HEK293 (cell line): ENCODE results near the gene PRPF8.

Source experiments
- KLF16 ChIP-seq: fragments of 450-650 bp; formaldehyde crosslinking; IDR thresholded peaks from 2 replicates; pipeline ENCODE4 v1.5.1; 2017; ENCODE audit warnings: missing biosample characterization, missing genetic modification characterization
- YY1 ChIP-seq: fragments of 450-650 bp; formaldehyde crosslinking; IDR thresholded peaks from 2 replicates; pipeline ENCODE4 v1.5.1; 2018; ENCODE audit warnings: missing biosample characterization, missing genetic modification characterization
- ZFP41 ChIP-seq: fragments of 450-650 bp; formaldehyde crosslinking; IDR thresholded peaks from 2 replicates; pipeline ENCODE4 v1.5.1; 2016; ENCODE audit warnings: missing biosample characterization, missing genetic modification characterization, borderline replicate concordance
- ZNF423 ChIP-seq: fragments of 450-650 bp; formaldehyde crosslinking; IDR thresholded peaks from 2 replicates; pipeline ENCODE4 v1.5.1; 2016; ENCODE audit warnings: missing biosample characterization, missing genetic modification characterization
- ZNF561 ChIP-seq: fragments of 450-650 bp; IDR thresholded peaks from 2 replicates; pipeline ENCODE4 v1.5.1; 2018; ENCODE audit warnings: missing biosample characterization, missing genetic modification characterization, borderline replicate concordance
- ZNF626 ChIP-seq: fragments of 450-650 bp; sonication (Bioruptor Pico); formaldehyde crosslinking; IDR thresholded peaks from 2 replicates; pipeline ENCODE4 v1.5.1; 2018; ENCODE audit warnings: missing biosample characterization, missing genetic modification characterization, inconsistent platforms
- ZNF791 ChIP-seq: fragments of 450-650 bp; formaldehyde crosslinking; IDR thresholded peaks from 2 replicates; pipeline ENCODE4 v1.5.1; 2016; ENCODE audit warnings: missing biosample characterization, missing genetic modification characterization
- TF ChIP-seq, protein P1 (sequence below): fragments of 450-650 bp; formaldehyde crosslinking; IDR thresholded peaks from 2 replicates; pipeline ENCODE4 v1.5.1; 2016; ENCODE audit warnings: missing biosample characterization, missing genetic modification characterization
- TF ChIP-seq, protein P2 (sequence below): fragments of 450-650 bp; formaldehyde crosslinking; IDR thresholded peaks from 2 replicates; pipeline ENCODE4 v1.5.1; 2016; ENCODE audit warnings: missing biosample characterization, missing genetic modification characterization, borderline replicate concordance
- TF ChIP-seq, protein P3 (sequence below): fragments of 450-650 bp; formaldehyde crosslinking; IDR thresholded peaks from 2 replicates; pipeline ENCODE4 v1.5.1; 2016; ENCODE audit warnings: missing biosample characterization, missing genetic modification characterization
- TF ChIP-seq, protein P4 (sequence below): fragments of 450-650 bp; formaldehyde crosslinking; IDR thresholded peaks from 2 replicates; pipeline ENCODE4 v1.5.1; 2016; ENCODE audit warnings: missing biosample characterization, missing genetic modification characterization, borderline replicate concordance
- TF ChIP-seq, protein P5 (sequence below): fragments of 450-650 bp; formaldehyde crosslinking; IDR thresholded peaks from 2 replicates; pipeline ENCODE4; 2016; ENCODE audit warnings: missing biosample characterization, missing genetic modification characterization

DNA sequence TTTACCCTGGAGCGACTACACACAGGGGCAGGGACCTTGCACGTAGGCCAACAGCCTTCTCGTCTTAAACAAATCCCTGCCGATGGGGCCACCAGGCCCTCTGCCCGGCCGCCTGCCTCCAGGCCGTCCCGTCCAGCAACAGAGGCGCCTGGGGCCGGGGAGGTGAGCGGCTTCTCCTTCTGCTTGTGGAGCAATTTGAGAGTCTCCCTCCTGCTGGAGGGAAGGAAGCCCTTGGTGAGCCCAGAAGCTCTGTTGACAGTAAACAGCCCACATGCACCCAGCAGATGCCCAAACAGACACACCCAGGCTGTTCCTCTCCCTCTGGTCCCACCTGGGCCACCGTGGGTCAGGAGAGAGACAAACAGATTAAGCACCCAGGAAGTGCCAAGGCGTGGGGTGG lies 64.2 kb downstream of the PRPF8 start:
- TF ChIP-seq, protein P1, sequence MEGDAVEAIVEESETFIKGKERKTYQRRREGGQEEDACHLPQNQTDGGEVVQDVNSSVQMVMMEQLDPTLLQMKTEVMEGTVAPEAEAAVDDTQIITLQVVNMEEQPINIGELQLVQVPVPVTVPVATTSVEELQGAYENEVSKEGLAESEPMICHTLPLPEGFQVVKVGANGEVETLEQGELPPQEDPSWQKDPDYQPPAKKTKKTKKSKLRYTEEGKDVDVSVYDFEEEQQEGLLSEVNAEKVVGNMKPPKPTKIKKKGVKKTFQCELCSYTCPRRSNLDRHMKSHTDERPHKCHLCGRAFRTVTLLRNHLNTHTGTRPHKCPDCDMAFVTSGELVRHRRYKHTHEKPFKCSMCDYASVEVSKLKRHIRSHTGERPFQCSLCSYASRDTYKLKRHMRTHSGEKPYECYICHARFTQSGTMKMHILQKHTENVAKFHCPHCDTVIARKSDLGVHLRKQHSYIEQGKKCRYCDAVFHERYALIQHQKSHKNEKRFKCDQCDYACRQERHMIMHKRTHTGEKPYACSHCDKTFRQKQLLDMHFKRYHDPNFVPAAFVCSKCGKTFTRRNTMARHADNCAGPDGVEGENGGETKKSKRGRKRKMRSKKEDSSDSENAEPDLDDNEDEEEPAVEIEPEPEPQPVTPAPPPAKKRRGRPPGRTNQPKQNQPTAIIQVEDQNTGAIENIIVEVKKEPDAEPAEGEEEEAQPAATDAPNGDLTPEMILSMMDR (tag by site-specific recombination) = no peak
- TF ChIP-seq KLF16 (tag by site-specific recombination) (no peak), ZNF791 (no peak), ZNF423 (no peak), ZNF626 (tag by site-specific recombination) (no peak), YY1 (tag by site-specific recombination) (no peak), ZFP41 (tag by site-specific recombination) (no peak), ZNF561 (tag by site-specific recombination) (no peak)
- TF ChIP-seq, protein P2, sequence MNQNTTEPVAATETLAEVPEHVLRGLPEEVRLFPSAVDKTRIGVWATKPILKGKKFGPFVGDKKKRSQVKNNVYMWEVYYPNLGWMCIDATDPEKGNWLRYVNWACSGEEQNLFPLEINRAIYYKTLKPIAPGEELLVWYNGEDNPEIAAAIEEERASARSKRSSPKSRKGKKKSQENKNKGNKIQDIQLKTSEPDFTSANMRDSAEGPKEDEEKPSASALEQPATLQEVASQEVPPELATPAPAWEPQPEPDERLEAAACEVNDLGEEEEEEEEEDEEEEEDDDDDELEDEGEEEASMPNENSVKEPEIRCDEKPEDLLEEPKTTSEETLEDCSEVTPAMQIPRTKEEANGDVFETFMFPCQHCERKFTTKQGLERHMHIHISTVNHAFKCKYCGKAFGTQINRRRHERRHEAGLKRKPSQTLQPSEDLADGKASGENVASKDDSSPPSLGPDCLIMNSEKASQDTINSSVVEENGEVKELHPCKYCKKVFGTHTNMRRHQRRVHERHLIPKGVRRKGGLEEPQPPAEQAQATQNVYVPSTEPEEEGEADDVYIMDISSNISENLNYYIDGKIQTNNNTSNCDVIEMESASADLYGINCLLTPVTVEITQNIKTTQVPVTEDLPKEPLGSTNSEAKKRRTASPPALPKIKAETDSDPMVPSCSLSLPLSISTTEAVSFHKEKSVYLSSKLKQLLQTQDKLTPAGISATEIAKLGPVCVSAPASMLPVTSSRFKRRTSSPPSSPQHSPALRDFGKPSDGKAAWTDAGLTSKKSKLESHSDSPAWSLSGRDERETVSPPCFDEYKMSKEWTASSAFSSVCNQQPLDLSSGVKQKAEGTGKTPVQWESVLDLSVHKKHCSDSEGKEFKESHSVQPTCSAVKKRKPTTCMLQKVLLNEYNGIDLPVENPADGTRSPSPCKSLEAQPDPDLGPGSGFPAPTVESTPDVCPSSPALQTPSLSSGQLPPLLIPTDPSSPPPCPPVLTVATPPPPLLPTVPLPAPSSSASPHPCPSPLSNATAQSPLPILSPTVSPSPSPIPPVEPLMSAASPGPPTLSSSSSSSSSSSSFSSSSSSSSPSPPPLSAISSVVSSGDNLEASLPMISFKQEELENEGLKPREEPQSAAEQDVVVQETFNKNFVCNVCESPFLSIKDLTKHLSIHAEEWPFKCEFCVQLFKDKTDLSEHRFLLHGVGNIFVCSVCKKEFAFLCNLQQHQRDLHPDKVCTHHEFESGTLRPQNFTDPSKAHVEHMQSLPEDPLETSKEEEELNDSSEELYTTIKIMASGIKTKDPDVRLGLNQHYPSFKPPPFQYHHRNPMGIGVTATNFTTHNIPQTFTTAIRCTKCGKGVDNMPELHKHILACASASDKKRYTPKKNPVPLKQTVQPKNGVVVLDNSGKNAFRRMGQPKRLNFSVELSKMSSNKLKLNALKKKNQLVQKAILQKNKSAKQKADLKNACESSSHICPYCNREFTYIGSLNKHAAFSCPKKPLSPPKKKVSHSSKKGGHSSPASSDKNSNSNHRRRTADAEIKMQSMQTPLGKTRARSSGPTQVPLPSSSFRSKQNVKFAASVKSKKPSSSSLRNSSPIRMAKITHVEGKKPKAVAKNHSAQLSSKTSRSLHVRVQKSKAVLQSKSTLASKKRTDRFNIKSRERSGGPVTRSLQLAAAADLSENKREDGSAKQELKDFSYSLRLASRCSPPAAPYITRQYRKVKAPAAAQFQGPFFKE (tag by site-specific recombination) = no peak
- TF ChIP-seq, protein P3, sequence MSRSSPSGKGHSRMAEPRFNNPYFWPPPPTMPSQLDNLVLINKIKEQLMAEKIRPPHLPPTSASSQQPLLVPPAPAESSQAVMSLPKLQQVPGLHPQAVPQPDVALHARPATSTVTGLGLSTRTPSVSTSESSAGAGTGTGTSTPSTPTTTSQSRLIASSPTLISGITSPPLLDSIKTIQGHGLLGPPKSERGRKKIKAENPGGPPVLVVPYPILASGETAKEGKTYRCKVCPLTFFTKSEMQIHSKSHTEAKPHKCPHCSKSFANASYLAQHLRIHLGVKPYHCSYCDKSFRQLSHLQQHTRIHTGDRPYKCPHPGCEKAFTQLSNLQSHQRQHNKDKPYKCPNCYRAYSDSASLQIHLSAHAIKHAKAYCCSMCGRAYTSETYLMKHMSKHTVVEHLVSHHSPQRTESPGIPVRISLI (tag by site-specific recombination) = no peak
- TF ChIP-seq, protein P4, sequence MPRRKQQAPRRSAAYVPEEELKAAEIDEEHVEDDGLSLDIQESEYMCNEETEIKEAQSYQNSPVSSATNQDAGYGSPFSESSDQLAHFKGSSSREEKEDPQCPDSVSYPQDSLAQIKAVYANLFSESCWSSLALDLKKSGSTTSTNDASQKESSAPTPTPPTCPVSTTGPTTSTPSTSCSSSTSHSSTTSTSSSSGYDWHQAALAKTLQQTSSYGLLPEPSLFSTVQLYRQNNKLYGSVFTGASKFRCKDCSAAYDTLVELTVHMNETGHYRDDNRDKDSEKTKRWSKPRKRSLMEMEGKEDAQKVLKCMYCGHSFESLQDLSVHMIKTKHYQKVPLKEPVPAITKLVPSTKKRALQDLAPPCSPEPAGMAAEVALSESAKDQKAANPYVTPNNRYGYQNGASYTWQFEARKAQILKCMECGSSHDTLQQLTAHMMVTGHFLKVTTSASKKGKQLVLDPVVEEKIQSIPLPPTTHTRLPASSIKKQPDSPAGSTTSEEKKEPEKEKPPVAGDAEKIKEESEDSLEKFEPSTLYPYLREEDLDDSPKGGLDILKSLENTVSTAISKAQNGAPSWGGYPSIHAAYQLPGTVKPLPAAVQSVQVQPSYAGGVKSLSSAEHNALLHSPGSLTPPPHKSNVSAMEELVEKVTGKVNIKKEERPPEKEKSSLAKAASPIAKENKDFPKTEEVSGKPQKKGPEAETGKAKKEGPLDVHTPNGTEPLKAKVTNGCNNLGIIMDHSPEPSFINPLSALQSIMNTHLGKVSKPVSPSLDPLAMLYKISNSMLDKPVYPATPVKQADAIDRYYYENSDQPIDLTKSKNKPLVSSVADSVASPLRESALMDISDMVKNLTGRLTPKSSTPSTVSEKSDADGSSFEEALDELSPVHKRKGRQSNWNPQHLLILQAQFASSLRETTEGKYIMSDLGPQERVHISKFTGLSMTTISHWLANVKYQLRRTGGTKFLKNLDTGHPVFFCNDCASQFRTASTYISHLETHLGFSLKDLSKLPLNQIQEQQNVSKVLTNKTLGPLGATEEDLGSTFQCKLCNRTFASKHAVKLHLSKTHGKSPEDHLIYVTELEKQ (tag by site-specific recombination) = no peak
- TF ChIP-seq, protein P5, sequence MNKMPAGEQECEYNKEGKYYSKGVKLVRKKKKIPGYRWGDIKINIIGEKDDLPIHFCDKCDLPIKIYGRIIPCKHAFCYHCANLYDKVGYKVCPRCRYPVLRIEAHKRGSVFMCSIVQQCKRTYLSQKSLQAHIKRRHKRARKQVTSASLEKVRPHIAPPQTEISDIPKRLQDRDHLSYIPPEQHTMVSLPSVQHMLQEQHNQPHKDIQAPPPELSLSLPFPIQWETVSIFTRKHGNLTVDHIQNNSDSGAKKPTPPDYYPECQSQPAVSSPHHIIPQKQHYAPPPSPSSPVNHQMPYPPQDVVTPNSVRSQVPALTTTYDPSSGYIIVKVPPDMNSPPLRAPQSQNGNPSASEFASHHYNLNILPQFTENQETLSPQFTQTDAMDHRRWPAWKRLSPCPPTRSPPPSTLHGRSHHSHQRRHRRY = no peak
